Measurements from ENCODE around the gene VDR. TPM values are rescaled to one million over a fixed set of nuclear protein-coding genes. Genes with fewer than 3 reads are reported as not detected.

Gene VDR
- total RNA-seq = 18.9 and 19.1 TPM in 2 replicates

DNA sequence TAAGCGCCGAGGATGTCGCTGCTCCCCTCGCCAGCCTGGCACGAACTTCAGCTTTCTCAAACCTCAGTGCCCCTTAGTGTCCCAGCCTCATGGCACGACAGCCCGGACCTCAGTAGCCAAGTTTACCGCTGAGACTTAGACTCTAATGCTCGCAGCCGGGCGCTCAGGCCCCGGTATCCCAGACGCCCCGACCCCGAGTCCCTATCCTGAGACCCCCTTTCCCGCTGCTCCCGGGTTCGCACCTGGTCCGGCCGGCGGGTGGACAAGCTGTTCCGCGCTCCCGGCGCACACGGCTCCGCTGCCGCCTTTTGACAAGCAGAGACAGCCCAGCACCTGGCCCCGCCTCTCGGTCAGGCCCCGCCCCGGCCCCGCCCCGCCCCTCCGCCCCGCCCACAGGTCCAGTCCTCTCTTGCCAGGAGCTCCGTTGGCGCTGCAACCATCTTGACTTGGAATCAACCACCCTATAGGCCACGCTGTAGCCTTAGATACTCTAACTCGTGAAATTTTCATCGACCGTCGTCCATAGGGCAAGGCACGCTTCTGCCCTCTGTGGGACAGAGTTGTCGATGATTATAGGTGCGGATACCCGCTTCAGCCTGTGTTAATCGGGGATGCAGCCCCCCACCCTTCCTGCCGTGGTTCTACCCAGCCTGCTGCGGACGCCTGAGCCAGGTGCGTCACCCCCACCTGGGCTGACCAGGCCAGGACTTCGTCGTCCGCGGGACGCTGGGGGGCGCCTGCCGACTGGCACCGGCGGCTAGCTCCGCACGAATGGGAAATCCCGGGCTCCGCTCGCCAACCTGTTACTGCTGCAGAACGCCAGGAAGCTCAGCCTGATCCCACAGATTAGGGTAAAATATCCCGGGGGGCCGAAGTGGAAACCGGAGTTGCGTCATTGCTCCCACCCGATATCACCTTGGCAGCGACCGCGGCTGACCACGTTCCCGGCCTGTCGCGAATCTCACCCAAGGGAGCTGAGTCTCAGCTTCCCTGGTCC, at the start of gene VDR:
Gene VDR (minus strand): TSS at position 282 of the 997 bp plus-strand sequence. CDS start 25,881 bp downstream, outside the sequence.

GRCh38 chr12:47819896-47820630, 84.7 kb downstream of the VDR start, which contains the start of gene HDAC7:
Gene HDAC7, minus strand, starts transcription at chr12:47819903. Its CDS starts 118 bp downstream, at chr12:47819785.

Other genes starting within 250 kb of the VDR start
- 21.6 and 21.7 TPM in 2 replicates for gene RPAP3, start 199.0 kb downstream of the VDR start, total RNA-seq
- 0.11 and 0.78 TPM in 2 replicates for gene ENDOU, start 179.5 kb downstream of the VDR start, total RNA-seq
- 14.2 and 18.6 TPM in 2 replicates for gene RAPGEF3, start 146.1 kb downstream of the VDR start, total RNA-seq
- gene SLC48A1, start 131.8 kb downstream of the VDR start, total RNA-seq = 25.3 and 28.1 TPM in 2 replicates
- 36.3 and 49.0 TPM in 2 replicates for gene HDAC7, start 85.1 kb downstream of the VDR start, total RNA-seq
- gene TMEM106C, start 58.6 kb upstream of the VDR start, total RNA-seq = 79.4 and 89.9 TPM in 2 replicates
- 3.2 and 3.5 TPM in 2 replicates for gene COL2A1, start 99.5 kb upstream of the VDR start, total RNA-seq
- 32.8 and 36.7 TPM in 2 replicates for gene SENP1, start 201.1 kb upstream of the VDR start, total RNA-seq
- gene PFKM, start 214.4 kb upstream of the VDR start, total RNA-seq = 57.3 and 65.9 TPM in 2 replicates

Measured in articular chondrocyte of knee joint (primary cell).